Measurements from ENCODE around the gene BMP7. TPM values are rescaled to one million over a fixed set of nuclear protein-coding genes. Genes with fewer than 3 reads are reported as not detected.
"Not testable (repeated sequence)": the region's sequence is repeated elsewhere in the genome, so short reads cannot be mapped to it uniquely, and the experiment has no call there.

Gene BMP7
- total RNA-seq, 1 experiment from 2014 or later, result 7.5 TPM

- no peak for TF ChIP-seq EZH2 (IDR thresholded peaks at IDR 0.05; ENCODE audit: borderline replicate concordance, low read depth, low read length, poor library complexity, severe bottlenecking)
- TF ChIP-seq, protein P1, sequence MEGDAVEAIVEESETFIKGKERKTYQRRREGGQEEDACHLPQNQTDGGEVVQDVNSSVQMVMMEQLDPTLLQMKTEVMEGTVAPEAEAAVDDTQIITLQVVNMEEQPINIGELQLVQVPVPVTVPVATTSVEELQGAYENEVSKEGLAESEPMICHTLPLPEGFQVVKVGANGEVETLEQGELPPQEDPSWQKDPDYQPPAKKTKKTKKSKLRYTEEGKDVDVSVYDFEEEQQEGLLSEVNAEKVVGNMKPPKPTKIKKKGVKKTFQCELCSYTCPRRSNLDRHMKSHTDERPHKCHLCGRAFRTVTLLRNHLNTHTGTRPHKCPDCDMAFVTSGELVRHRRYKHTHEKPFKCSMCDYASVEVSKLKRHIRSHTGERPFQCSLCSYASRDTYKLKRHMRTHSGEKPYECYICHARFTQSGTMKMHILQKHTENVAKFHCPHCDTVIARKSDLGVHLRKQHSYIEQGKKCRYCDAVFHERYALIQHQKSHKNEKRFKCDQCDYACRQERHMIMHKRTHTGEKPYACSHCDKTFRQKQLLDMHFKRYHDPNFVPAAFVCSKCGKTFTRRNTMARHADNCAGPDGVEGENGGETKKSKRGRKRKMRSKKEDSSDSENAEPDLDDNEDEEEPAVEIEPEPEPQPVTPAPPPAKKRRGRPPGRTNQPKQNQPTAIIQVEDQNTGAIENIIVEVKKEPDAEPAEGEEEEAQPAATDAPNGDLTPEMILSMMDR (conservative IDR thresholded peaks at IDR 0.05; ENCODE audit: low read depth, low read length), result no peak
- ChIA-PET CTCF (no interaction called here), POLR2A (ENCODE audit: low non-redundant PET) (no interaction called here)
- Histone ChIP-seq H3K9me3 (ENCODE audit: low read depth, low read length, poor library complexity, severe bottlenecking) (no peaks in the 10 kb centered on the region), H3K4me3 (ENCODE audit: low read depth, low read length, poor library complexity, severe bottlenecking) (no peak overlapping the region), H3K27me3 (replicated peaks; ENCODE audit: insufficient read depth, low read depth, low read length, poor library complexity) (peaks cover 24% of the 10 kb centered on the region), H3K27ac (ENCODE audit: low read depth, low read length, poor library complexity, severe bottlenecking) (no peak overlapping the region), H3K36me3 (ENCODE audit: insufficient read depth, low read length, poor library complexity, severe bottlenecking) (no peaks in the 10 kb centered on the region), H3K4me1 (ENCODE audit: insufficient read depth, low read length, poor library complexity, severe bottlenecking) (no peaks in the 10 kb centered on the region)
- DNase-seq (ENCODE audit: low spot score), result no peak
- BruUV-seq (replicated peaks), result no TSS peak
- intact Hi-C loops (cut with micrococcal nuclease; ENCODE audit: unreplicated experiment), result no loop called here
Measured at GRCh38 chr20:57240581-57241362, 25.7 kb downstream of the BMP7 start.

DNA sequence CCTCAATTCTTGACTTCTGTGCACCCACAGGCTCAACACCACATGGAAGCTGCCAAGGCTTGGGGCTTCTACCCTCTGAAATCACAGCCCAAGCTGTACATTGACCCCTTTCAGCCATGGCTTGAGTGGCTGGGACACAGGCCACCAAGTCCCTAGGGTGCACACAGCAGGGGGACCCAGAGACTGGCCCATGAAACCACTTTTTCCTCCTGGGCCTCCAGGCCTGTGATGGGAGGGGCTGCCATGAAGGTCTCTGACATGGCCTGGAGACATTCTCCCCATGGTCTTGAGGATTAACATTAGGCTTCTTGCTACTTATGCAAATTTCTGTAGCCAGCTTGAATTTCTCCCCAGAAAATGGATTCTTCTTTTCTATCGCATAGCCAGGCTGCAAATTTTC is 26.7 kb downstream of the BMP7 start:
- H3K27ac ChIP-seq (ENCODE audit: low read depth, low read length, poor library complexity, severe bottlenecking); BruUV-seq (replicated peaks); H3K9me3 ChIP-seq (ENCODE audit: low read depth, low read length, poor library complexity, severe bottlenecking); POLR2A ChIA-PET (ENCODE audit: low non-redundant PET); H3K36me3 ChIP-seq (ENCODE audit: insufficient read depth, low read length, poor library complexity, severe bottlenecking); DNase-seq (ENCODE audit: low spot score); H3K4me3 ChIP-seq (ENCODE audit: low read depth, low read length, poor library complexity, severe bottlenecking); H3K4me1 ChIP-seq (ENCODE audit: insufficient read depth, low read length, poor library complexity, severe bottlenecking); CTCF ChIA-PET; intact Hi-C loops (cut with micrococcal nuclease; ENCODE audit: unreplicated experiment): not testable (repeated sequence)
- H3K27me3 ChIP-seq (replicated peaks; ENCODE audit: insufficient read depth, low read depth, low read length, poor library complexity), result peaks cover 32% of the 10 kb centered on the region

GRCh38 chr20:57239324-57239723 is 27.1 kb downstream of the BMP7 start:
- BruUV-seq (replicated peaks); DNase-seq (ENCODE audit: low spot score); CTCF ChIA-PET; intact Hi-C loops (cut with micrococcal nuclease; ENCODE audit: unreplicated experiment); POLR2A ChIA-PET (ENCODE audit: low non-redundant PET); H3K4me3 ChIP-seq (ENCODE audit: low read depth, low read length, poor library complexity, severe bottlenecking); H3K4me1 ChIP-seq (ENCODE audit: insufficient read depth, low read length, poor library complexity, severe bottlenecking); H3K9me3 ChIP-seq (ENCODE audit: low read depth, low read length, poor library complexity, severe bottlenecking); H3K27ac ChIP-seq (ENCODE audit: low read depth, low read length, poor library complexity, severe bottlenecking); H3K36me3 ChIP-seq (ENCODE audit: insufficient read depth, low read length, poor library complexity, severe bottlenecking): not testable (repeated sequence)
- H3K27me3 ChIP-seq (replicated peaks; ENCODE audit: insufficient read depth, low read depth, low read length, poor library complexity), result peaks cover 32% of the 10 kb centered on the region

GRCh38 chr20:57238089-57238488 is 28.4 kb downstream of the BMP7 start:
- Histone ChIP-seq H3K27me3 (replicated peaks; ENCODE audit: insufficient read depth, low read depth, low read length, poor library complexity) (peaks cover 37% of the 10 kb centered on the region), H3K27ac (ENCODE audit: low read depth, low read length, poor library complexity, severe bottlenecking) (no peak overlapping the region), H3K36me3 (ENCODE audit: insufficient read depth, low read length, poor library complexity, severe bottlenecking) (no peaks in the 10 kb centered on the region), H3K4me1 (ENCODE audit: insufficient read depth, low read length, poor library complexity, severe bottlenecking) (no peaks in the 10 kb centered on the region), H3K9me3 (ENCODE audit: low read depth, low read length, poor library complexity, severe bottlenecking) (no peaks in the 10 kb centered on the region), H3K4me3 (ENCODE audit: low read depth, low read length, poor library complexity, severe bottlenecking) (no peak overlapping the region)
- intact Hi-C loops (cut with micrococcal nuclease; ENCODE audit: unreplicated experiment), result no loop called here
- CTCF ChIA-PET, result no interaction called here
- no peak for DNase-seq (ENCODE audit: low spot score)
- no peak for TF ChIP-seq EZH2 (IDR thresholded peaks at IDR 0.05; ENCODE audit: borderline replicate concordance, low read depth, low read length, poor library complexity, severe bottlenecking)
- TF ChIP-seq, protein P1 (conservative IDR thresholded peaks at IDR 0.05; ENCODE audit: low read depth, low read length), result no peak
- POLR2A ChIA-PET (ENCODE audit: low non-redundant PET), result no interaction called here
- BruUV-seq (replicated peaks), result no TSS peak

Data from A673 (cell line).